Ramos (cell line): Measurements from ENCODE around the gene GMDS.

ENCODE experiments used
- in situ Hi-C: fragments of 300-500 bp; cut with MboI; formaldehyde crosslinking; loops from one replicate; pipeline ENCODE4 v1.14.3; 2022; ENCODE audit warnings: low sequenced_read_pairs; ENCODE audit not compliant: unreplicated experiment

Gene GMDS

DNA sequence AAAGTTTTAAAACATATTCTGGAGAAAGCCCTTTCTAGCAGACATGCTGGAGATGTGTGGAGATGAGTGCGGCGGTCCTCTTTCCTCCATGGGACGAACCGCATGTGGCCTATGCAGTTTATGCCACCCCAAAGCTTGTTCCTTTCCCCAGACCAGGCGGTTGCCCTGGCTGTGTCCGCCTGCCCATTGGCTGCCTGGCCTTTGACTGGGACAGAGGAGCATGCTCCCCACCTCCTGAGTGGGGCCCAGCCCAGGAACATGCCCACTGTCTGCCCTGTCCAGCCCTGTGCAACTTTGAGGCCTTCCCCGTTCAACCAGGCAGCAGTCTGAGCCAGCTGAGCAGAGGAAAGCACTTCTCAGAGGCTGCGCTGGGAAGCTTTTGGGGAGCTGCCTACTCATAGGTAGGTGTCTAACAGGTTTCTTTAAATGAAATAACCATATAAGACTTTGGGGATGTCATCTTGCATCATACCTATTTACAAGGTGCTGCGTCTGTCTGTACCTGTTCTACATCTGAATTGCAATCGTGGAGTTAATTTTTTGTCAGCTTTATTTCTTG is 615.1 kb downstream of the GMDS start:
- in situ Hi-C loops: no loop called here

DNA sequence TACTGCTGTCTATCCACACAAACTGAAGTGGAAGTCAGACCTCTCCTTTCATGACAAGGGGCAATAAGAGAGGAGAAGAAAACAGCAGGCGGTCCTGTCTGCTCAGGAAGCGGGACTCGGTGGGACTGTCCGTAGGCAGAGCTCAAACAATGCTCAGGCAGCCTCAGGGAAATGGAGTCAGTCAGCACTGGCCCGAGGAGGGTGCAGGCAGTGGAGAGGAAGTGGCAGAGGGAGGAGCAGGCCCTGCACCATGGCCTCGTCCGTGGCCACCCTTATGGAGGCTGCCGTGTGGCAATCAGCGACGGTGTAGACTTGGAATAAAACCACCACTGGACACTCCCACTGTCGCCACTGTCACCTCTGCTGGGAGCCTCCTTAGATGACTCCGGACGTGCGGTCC is 616.1 kb downstream of the GMDS start:
- in situ Hi-C loops: no loop called here

DNA sequence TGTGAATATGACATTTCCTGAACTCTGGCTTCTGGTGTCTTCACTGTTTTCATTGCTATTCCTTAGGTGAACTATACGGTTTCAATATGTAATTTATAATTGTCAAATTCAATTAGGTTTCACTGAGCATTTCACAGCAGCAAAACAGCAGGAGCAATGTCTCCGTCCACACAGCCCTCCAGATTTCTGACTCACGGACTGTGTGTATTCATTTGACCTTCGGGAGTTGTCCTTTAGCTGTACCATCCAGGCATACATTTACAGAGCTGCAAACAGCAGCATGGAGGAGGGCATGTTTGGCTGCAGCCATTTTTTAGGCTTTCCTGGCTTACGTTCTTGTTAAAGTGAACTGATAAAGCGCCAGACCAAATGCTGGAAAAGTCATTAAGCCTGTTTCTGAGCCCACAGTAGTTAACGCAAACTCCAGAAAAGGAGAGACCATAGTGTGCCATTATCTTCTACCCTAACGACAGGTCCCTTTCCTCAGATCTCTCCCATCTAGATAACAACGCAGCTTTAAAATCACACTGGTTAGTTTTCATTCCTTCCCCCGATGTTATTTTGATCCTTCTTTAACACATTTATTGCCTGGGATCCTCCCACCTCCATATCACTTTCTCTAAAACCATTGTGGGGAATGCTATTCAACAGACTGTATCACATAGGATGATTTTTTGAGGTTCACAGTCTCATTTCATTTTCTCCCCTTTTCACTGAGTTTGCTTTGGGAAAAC is 617.4 kb downstream of the GMDS start:
- in situ Hi-C loops: no loop called here

DNA sequence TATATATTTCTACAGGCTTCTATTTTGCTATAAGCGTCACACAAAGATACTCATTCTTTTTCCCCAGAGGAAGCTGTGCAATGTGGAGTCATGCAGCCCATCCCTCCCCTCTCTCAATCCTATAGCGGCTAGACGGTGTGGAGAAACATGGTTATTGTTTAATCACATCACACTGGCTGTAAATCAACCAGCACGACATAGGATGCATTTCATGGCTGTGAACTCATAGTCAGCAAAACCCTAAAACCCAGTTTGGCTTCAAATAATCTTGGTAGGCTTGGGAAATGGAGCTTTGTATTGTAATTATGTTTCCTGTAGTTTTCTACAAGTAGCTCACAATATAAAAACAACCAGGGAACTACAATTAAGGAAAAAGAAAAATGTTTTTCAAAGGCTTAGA is 618.9 kb downstream of the GMDS start:
- in situ Hi-C loops: no loop called here

DNA sequence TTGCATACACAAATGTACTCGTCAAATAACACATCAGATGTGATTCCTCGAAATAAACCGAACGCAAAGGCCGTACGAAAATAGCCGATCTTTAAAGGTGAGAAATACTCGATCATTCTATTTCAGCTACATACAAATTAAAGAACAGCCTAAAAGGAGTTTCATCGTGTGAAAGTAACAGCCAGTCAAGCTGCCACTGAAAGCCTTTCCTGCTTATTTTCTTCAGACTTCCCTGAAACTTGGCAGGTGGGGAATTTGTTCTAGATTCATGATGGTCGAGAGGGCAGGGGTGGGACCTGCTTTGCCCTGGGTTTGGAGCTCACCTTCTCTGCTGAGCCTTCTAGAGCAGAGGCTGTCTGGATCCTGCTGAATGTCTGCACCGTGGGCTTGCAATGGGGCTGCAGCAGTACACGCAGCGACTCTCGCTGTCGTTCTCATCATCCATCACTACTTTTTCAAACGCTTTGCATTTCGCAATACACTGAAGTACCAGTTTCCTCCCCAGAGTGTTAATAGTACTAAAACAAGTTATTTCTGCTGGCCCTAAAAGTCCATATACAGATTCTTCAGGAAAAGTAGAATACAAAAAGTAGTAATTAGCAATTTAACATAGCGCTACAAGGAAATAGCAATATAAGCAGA is 619.5 kb downstream of the GMDS start:
- in situ Hi-C loops: no loop called here

DNA sequence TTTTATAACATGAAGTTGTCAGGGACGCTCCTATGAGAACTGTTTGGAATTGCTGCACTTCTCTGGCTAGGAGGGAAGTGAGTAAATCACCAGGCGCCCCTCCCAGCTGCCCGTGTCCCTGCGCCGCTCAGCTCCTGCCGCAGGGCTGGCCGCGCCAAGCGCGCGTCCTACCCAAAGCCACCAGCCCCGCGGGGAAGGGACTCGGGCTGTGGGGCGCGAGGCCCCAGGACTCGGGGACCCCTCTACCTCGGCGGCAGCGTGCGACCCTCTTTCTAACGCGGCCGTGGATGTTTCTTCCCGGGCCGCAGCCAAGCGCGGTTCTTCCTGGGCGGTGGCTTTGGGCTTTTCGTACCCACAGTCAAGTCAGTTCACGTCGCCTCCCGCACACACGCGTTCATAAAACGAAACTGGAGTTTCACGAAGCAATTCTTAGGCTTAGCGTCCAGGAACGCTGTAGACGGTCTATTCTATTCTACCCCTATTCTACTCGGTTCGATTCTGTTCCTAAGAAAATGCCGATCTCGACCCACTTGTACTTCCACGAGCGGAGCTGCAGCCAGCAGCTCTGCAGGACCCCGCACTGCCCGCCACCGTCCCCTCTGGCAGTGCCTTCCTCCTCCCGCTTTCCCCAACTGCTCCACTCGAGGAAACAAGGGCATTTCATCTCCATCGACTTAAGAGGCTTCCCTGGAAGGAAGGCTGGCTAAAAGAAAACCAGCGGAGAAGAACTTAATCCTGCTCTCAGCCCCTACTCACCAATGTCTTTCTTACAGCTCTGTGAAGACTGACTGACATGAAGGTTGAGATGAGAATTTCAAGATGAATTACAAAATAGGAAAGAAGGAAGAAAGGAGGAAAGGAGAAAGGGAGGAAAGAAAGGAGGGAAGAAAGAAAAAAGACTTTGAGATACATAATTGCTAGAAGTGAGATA is 620.3 kb downstream of the GMDS start:
- in situ Hi-C loops: no loop called here

DNA sequence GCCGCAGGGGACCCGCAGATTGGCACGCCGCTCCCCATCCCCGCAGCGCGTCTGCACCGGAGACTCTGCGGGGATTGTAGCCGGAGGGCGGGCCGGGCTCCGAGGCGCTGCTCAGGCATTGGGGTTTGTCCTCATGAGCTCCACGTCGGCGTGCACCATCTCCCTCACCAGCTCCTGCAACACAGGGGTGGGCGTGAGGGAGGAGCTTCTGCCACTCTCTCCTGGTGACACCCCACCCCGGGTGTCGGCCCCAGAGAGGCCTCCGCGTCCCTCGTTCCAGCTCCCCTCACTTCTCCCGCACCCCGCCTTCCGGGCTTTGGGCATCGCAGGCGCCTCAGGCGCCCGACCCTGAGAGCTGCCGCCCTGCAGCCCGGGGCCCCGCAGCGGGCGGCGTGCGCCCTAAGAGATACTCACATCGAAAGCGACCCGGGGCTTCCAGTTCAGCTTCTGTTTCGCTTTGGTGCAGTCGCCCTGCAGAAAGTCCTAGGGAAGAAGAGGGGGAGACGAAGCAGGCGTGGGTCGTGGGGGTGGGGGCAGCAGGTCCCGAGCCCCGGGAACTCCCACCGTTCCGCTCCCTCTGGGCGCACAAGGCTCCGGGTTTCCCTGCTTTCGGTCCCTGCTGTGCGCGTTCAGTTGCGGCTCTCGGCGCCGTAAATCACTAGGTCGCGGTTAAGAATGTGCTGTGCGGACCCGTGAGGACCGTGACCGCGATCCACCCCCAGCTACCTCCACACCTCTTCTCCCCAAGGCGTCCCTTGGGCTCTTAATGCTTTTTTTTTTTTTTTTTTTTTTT is 621.2 kb downstream of the GMDS start:
- in situ Hi-C loops: no loop called here

DNA sequence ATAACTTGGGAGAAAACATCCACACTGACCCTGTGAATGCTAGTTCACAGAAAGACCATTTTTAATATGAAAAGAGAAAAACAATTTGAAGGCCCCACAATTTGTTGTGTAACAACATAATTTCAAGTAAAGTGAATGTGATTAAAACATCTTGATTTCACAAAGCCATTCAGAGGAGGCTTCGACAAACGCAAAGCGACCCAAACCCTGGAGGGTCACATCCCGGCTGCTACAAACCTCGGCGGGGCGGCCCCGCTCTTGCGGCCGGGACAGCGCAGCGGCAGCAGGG is 621.7 kb downstream of the GMDS start:
- in situ Hi-C loops: no loop called here

DNA sequence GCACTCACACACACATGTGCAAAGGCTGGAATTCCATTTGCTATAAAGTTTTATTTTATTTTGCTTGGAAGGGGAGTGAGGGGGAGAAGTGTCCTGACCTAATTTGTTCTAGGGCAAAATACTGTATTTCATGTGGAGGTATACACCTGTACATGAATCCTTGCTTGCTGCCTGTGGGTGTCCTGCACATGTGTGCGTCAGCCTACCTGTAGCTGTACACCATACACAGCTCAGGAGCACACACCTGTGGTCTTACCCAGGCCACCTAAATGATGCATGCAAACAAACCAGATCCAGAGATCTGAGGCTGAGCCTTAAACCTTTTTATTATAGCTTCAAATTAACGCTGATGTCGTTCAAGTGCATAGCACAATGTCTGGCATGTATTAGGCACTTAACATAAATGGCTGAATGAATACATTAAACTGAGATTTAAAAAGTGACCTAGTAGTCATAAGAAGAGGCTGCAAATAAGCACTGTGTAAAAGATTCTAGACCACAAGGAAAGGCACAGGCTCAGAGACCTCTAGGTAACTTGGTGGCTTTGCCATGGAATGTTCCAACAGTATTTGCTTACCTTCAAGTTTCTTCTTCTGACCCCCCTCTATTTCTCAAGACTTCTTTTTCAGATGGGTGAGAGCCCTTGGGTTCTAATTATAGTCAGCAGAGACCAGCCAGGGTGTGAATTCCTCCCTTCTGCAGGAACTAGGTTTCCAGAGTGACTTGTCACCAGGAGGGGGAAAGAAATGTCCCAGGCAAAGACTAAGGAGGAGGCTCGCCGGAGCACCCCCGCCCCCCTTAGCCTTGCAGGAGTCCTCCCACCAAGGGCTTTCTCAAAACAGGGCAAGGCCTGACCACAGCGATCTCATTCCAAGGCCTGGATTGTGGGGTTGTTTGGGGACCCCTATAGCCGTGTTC is 622.3 kb downstream of the GMDS start:
- in situ Hi-C loops: no loop called here

DNA sequence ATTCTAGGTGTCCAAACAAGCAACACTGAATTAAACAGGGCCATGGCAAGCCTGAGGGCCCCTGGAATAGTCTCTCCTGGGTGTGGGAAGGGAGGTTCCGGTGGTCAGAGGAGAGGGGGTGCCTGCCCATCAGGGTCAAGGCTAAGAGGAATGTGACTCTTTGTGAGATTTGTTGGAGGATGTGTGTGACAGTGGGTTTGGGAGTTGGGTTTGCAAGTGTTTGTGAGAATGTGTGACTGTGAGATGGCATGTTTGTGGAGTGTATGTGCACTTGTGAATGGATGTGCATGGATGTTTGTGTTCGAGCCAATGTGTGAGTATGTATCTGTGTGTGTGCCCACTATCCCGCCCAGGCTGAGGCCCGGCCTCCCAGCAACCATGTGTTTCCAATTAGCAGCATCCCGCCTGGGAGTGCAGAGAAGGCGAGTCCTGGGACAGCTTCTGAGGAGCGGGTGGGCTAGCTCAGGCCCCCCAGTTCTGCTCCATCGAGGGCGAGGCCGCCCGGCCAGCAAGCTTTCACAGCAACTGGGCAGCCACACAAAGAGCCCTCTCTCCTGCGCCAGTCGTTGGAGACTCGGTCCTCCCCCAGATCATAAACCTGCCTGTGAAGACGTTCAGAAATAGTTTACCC is 623.1 kb downstream of the GMDS start:
- in situ Hi-C loops: no loop called here

DNA sequence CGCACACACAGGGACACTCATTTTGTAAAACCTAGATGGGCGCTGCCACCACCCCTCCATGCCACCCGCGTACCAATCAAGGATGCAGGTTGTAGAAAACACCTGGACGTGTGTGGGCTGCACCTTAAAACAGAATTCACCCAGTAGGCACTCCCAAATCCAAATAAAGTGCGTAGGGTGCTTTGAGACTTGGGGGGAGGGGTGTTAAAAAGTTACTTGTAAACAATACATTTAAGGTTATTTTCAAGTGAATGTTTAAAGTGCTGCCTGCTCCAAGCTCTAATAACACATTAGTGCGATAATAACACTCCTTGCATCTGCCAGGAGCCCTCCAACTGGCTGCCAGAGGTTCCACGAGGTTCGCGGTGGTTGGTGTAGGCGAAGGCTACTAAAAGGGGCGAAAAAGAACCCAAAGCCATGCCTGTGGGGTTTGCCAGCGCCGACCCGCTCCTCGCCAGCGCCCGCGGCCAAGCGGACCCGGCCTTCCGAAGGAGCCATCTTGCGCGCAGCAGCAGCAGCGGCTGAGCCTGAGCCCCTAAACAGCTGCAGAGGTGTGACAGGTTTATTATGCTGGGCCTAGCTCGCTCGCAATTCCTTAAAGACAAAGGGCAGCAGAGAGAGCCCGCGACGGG is 624.2 kb downstream of the GMDS start:
- in situ Hi-C loops: no loop called here

DNA sequence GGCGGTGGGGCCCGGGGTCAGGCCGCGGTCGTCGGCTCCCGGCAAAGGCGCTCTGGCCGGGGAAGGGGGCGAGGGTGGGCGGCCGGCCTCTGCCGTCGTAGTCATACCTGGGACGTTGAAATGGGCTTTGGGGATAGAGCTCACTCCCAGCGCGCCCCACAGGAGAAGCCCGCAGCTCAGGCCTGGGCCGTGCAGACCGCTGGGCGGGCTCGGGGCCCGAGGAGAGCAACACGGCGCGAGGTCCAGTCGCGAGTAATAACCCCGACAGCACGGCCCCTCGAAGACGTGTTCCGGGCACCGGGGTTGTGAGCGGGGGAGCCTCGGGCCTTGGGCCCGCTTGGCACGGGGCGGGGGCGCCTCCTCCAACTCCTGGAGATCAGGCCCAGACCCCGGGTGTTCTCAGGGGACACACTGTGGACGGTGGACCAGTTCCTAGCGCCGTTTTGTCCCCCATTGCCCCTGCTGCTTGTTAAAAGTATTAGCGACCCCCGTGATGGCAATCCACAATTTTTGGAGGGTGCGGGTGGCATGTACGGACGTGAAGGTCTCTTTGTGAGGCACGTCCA is 624.8 kb downstream of the GMDS start:
- in situ Hi-C loops: no loop called here

DNA sequence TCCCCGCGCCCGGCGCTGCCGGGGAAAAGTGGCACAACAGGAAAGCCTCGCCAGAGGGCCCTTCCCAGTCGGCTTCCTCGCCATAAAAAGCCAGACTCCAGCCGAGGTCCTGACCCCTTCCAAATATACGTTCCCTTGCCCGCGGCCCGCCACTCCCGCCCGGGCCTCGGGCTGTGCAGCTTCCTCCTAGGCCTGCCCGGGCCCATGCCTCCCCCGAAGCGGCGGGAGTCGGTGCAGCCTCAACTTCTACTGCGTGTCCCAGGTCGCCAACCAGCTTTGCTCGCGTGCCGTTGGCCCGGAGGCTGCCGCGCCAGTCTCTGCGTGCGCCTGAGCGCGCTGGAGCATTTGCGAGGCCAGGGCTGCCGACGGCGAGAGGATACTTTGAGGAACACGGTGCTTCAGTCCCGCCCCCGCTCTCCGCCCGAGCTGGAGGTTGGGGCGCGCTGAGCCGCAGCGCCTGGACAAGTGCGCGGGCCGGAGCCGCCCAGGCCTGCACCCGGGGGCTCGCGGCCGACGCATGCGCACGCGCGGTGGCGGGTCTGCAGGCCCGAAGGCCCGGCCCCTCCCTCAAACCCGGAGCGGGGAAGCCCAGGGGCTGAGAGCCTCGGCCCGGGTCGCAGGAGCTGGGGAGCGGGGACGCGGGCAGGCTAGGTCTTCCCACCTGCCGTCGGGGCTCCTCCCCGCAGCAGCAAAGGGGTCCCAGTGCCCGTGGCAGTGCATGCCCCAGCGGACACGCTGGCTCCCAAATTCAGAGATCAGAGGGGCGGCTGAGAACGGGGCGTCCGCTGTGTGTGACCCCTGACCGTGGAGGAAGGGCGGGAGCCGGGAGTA is 625.5 kb downstream of the GMDS start:
- in situ Hi-C loops: no loop called here

DNA sequence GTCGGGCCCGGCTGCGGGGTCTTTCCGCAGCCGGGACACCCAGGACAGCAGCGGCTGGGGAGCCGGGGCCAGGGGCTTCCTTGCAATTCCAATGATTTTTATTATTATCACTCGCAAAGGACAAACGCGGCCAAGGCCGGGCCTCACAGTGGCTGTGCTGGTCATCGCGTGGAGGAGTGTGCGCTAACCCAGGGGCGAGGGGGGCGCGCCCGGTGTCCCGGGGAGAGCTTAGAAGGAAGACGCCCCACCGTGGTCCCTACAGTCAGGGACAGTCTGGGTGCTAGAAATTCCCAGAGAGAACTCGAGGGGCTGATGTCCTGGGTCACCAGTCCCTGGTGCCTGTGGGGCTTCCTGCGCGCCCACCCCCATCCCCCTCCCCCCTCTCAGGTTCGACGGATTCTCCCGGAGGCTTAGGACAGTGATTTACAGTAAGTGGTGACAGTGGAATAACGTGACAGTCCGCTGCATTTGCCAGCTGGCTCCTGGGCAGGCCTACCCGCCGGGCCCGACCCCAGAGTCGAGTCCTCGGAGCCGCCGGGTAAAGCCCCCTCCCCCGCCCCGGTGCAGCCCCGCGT is 626.2 kb downstream of the GMDS start:
- in situ Hi-C loops: no loop called here

DNA sequence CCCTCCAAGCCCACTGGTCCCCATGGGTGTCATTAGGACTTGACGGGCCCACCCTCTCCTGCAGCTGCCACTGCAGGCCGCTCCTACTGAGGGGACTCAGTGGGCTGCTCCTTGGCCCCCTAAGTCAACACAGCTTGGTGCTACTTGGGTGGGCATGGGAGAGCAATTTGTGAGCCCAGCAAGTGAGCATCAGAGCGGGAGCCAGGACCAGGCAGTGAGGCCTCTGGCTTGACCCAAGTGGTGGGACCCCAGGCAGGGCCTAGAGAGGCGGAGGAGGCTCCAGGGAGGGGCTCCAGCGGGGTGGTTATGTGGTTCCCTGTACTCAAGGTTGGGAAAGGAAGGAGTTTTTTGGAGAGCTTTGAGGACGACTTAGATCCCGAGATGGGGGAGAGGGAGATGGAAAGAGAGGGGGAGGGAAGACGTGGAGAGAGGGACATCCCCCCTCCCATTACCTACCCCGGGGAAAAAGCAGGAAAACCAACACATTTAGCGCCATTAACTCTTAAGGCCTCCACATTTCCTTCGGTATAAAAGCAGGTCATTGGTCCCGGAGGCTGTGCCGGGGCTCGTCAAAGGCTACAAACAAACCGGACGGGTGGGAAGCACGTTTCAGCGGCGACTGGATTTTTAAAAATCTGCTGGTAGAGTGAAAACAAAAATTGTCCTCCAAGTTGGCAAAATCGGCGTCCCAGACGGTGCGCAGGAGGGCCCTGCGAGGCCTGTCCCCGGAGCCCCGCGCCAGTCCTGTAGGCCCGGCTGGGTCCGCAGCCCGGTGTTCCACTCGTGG is 626.9 kb downstream of the GMDS start:
- in situ Hi-C loops: no loop called here
